Stimulated activated CD8-positive, alpha-beta memory T cell treated with anti-CD3 and anti-CD28 coated beads, Interleukin-15, amount 100 ng/mL, for 48 hours (primary cell): ENCODE measurements around the gene PRKAR1B.
A peak's percentile ranks its signal among the peaks of the same experiment; 100 is the strongest.

ENCODE experiments used
- DNase-seq, 2 donors: peaks; one replicate each; pipeline ENCODE4 v3.0.0-alpha.2; 2020; ENCODE audit warnings: low read depth in 2 of 2

Gene PRKAR1B

GRCh38 chr7:739983-740942, 13.2 kb upstream of the PRKAR1B start:
- no peak for DNase-seq

GRCh38 chr7:739455-739982, 12.4 kb upstream of the PRKAR1B start:
- no peak for DNase-seq

- DNase-seq: no peak
These were observed 11.8 kb upstream of the PRKAR1B start for GRCh38 chr7:738723-739454.

- DNase-seq: no peak
These were observed 11.2 kb upstream of the PRKAR1B start for GRCh38 chr7:738241-738640.

GRCh38 chr7:734808-735207, 7.7 kb upstream of the PRKAR1B start:
- no peak for DNase-seq

GRCh38 chr7:734214-734613, 7.1 kb upstream of the PRKAR1B start:
- DNase-seq: no peak

- no peak for DNase-seq
These were observed 5.5 kb upstream of the PRKAR1B start for GRCh38 chr7:732556-732955.

- no peak for DNase-seq
These were observed 5.0 kb upstream of the PRKAR1B start for GRCh38 chr7:732094-732541.

GRCh38 chr7:731440-732085, 4.5 kb upstream of the PRKAR1B start:
- no peak for DNase-seq

GRCh38 chr7:730501-731439, 3.7 kb upstream of the PRKAR1B start:
- no peak for DNase-seq

GRCh38 chr7:729140-730000, 2.3 kb upstream of the PRKAR1B start:
- DNase-seq: no peak

GRCh38 chr7:728602-729001, 1.5 kb upstream of the PRKAR1B start:
- DNase-seq: no peak

- DNase-seq: no peak
These were observed 852 bp upstream of the PRKAR1B start for GRCh38 chr7:727806-728460.

GRCh38 chr7:726854-727103, 302 bp downstream of the PRKAR1B start:
- DNase-seq: no peak

GRCh38 chr7:726084-726853, 812 bp downstream of the PRKAR1B start, which contains the start of gene DNAAF5:
Gene DNAAF5 (plus strand): TSS chr7:726699. CDS start chr7:726721, 22 bp downstream.
- DNase-seq: peak; percentile 86 to 87

- DNase-seq: no peak
These were observed 1.7 kb downstream of the PRKAR1B start for GRCh38 chr7:725223-726005.

- DNase-seq: no peak
These were observed 2.8 kb downstream of the PRKAR1B start for GRCh38 chr7:724298-724697.

GRCh38 chr7:723541-723940, 3.5 kb downstream of the PRKAR1B start:
- DNase-seq: no peak
